ENCODE results near the gene C7orf57.

- TF ChIP-seq CTCF (IDR thresholded peaks at IDR 0.05), result no peak
- TF ChIP-seq EZH2 (IDR thresholded peaks at IDR 0.05), result no peak
- no peak for TF ChIP-seq EZH2phosphoT487 (IDR thresholded peaks at IDR 0.05)
Observed at GRCh38 chr7:47990592-47990991, 44.8 kb upstream of the C7orf57 start.
